Measurements from ENCODE around the gene STK17B. TPM values are rescaled to one million over a fixed set of nuclear protein-coding genes. Genes with fewer than 3 reads are reported as not detected.

The STK17B gene
- total and polyA plus RNA-seq, 10 of the 15 experiments (the other 5 are each of a cell fraction or from before 2014, with no cell fraction given): 21.2 to 108 (median 53.7) TPM

DNA sequence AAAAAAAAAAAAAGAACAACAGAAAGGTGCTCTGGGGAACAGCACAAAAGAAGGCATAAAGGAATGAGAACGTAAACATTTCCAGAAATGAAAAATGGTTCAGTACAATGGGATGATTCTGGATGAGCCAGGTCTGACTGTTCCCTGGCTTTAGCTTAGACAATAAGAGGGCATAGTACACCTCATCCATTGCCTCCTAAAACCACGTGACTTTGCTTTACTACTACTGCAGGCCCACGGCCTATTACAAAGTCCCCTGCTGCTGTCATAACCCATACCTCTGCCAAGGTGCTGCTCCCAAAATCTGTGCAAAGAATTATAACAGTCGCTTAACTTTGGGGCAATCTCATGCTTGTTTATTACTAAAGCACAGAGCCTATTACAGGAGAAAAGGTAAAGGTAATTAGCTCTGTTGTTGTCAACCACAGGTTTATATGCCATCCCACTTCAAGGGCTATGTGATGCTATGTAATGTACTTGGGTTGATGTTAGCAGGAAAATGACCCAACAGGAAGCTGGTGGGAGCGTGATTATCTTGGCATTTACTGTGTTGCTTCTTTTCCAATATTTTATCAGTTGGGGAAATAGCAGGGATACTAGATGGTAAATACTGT, 26.8 kb downstream of the STK17B start:
- CTCF ChIA-PET: interaction anchor here (0.9 to 1.7 kb wide), 4 partner anchors 9 to 310 kb away, joined by 3 to 4 read pairs (median 3); no protein-coding TSS in a partner anchor
- in situ Hi-C loops (cut with MboI): no loop called here
- no peaks in the 10 kb centered on the region for H4K20me1 ChIP-seq (ENCODE audit: control insufficient read depth, insufficient read depth)
- H3K79me2 ChIP-seq (ENCODE audit: control insufficient read depth, insufficient read depth, low read length): peaks cover 5% of the 10 kb centered on the region
- WGBS (ENCODE audit: insufficient coverage, insufficient replicate concordance, low lambda C conversion rate, missing lambda C conversion rate): 81% methylated on average over 5 of the region's 5 CpGs
- ATAC-seq: peak; percentile 22
- H3K27me3 ChIP-seq (replicated peaks in 1 of 2; ENCODE audit: control insufficient read depth in 2 of 2, insufficient read depth in 2 of 2, low read length in 1 of 2): no peaks in the 10 kb centered on the region
- no peak overlapping the region for H3K9ac ChIP-seq (ENCODE audit: control insufficient read depth, insufficient read depth, low read length)
- H2AFZ ChIP-seq (ENCODE audit: control insufficient read depth, low read depth, low read length): no peak overlapping the region
- H3K4me1 ChIP-seq (ENCODE audit: control insufficient read depth, insufficient read depth, low read length): peaks cover 2% of the 10 kb centered on the region; the same call in 1 of the 2 replicates
- peaks cover 10 to 49% of the 10 kb centered on the region in 2 experiments for H3K36me3 ChIP-seq (ENCODE audit: control insufficient read depth in 2 of 2, insufficient read depth in 2 of 2, low read length in 1 of 2)
- POLR2A ChIA-PET: interaction anchor here (0.6 to 0.9 kb wide), 3 partner anchors 9 to 26 kb away, joined by 3 to 4 read pairs (median 3); no protein-coding TSS in a partner anchor
- BruUV-seq (replicated peaks): no TSS peak
- no peak overlapping the region for H3K4me2 ChIP-seq (ENCODE audit: control insufficient read depth, insufficient read depth)
- RAD21 ChIA-PET (ENCODE audit: unreplicated experiment): interaction anchor here (1.2 kb wide), 1 partner anchor 19 kb away, joined by 3 read pairs; no protein-coding TSS in a partner anchor
- intact Hi-C loops (cut with micrococcal nuclease; ENCODE audit: unreplicated experiment): no loop called here
- no peak overlapping the region for H3K27ac ChIP-seq (ENCODE audit: control insufficient read depth, insufficient read depth)
- no peak for DNase-seq (ENCODE audit: low read depth, low spot score)
- no peak for FAIRE-seq
- no peaks in the 10 kb centered on the region; the same call in 1 of the 3 replicates for H3K9me3 ChIP-seq (replicated peaks; ENCODE audit: control insufficient read depth, insufficient read depth, low read length)
- no peak overlapping the region for H3K4me3 ChIP-seq
- SMC1A ChIA-PET (ENCODE audit: uncharacterized antibody, unreplicated experiment): interaction anchor here (1.1 to 1.6 kb wide), 5 partner anchors 25 to 83 kb away, joined by 3 to 5 read pairs (median 3); no protein-coding TSS in a partner anchor
- TF ChIP-seq POLR2AphosphoS5 (IDR thresholded peaks at IDR 0.05; ENCODE audit: low read length): peak; percentile 27; the same call in 1 of the 2 replicates
- TF ChIP-seq, protein P1, sequence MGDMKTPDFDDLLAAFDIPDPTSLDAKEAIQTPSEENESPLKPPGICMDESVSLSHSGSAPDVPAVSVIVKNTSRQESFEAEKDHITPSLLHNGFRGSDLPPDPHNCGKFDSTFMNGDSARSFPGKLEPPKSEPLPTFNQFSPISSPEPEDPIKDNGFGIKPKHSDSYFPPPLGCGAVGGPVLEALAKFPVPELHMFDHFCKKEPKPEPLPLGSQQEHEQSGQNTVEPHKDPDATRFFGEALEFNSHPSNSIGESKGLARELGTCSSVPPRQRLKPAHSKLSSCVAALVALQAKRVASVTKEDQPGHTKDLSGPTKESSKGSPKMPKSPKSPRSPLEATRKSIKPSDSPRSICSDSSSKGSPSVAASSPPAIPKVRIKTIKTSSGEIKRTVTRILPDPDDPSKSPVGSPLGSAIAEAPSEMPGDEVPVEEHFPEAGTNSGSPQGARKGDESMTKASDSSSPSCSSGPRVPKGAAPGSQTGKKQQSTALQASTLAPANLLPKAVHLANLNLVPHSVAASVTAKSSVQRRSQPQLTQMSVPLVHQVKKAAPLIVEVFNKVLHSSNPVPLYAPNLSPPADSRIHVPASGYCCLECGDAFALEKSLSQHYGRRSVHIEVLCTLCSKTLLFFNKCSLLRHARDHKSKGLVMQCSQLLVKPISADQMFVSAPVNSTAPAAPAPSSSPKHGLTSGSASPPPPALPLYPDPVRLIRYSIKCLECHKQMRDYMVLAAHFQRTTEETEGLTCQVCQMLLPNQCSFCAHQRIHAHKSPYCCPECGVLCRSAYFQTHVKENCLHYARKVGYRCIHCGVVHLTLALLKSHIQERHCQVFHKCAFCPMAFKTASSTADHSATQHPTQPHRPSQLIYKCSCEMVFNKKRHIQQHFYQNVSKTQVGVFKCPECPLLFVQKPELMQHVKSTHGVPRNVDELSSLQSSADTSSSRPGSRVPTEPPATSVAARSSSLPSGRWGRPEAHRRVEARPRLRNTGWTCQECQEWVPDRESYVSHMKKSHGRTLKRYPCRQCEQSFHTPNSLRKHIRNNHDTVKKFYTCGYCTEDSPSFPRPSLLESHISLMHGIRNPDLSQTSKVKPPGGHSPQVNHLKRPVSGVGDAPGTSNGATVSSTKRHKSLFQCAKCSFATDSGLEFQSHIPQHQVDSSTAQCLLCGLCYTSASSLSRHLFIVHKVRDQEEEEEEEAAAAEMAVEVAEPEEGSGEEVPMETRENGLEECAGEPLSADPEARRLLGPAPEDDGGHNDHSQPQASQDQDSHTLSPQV (IDR thresholded peaks at IDR 0.05): no peak
- 0 out of 2 replicates have a peak, but pooled peaks have one; percentile 51 for TF ChIP-seq POLR2AphosphoS2 (IDR thresholded peaks at IDR 0.05; ENCODE audit: low read depth, low read length)
- no peak for TF ChIP-seq SMC3 (IDR thresholded peaks at IDR 0.05; ENCODE audit: borderline replicate concordance, low read length)
- TF ChIP-seq, protein P2, sequence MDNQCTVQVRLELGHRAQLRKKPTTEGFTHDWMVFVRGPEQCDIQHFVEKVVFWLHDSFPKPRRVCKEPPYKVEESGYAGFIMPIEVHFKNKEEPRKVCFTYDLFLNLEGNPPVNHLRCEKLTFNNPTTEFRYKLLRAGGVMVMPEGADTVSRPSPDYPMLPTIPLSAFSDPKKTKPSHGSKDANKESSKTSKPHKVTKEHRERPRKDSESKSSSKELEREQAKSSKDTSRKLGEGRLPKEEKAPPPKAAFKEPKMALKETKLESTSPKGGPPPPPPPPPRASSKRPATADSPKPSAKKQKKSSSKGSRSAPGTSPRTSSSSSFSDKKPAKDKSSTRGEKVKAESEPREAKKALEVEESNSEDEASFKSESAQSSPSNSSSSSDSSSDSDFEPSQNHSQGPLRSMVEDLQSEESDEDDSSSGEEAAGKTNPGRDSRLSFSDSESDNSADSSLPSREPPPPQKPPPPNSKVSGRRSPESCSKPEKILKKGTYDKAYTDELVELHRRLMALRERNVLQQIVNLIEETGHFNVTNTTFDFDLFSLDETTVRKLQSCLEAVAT (IDR thresholded peaks at IDR 0.05): no peak
- TF ChIP-seq, protein P3, sequence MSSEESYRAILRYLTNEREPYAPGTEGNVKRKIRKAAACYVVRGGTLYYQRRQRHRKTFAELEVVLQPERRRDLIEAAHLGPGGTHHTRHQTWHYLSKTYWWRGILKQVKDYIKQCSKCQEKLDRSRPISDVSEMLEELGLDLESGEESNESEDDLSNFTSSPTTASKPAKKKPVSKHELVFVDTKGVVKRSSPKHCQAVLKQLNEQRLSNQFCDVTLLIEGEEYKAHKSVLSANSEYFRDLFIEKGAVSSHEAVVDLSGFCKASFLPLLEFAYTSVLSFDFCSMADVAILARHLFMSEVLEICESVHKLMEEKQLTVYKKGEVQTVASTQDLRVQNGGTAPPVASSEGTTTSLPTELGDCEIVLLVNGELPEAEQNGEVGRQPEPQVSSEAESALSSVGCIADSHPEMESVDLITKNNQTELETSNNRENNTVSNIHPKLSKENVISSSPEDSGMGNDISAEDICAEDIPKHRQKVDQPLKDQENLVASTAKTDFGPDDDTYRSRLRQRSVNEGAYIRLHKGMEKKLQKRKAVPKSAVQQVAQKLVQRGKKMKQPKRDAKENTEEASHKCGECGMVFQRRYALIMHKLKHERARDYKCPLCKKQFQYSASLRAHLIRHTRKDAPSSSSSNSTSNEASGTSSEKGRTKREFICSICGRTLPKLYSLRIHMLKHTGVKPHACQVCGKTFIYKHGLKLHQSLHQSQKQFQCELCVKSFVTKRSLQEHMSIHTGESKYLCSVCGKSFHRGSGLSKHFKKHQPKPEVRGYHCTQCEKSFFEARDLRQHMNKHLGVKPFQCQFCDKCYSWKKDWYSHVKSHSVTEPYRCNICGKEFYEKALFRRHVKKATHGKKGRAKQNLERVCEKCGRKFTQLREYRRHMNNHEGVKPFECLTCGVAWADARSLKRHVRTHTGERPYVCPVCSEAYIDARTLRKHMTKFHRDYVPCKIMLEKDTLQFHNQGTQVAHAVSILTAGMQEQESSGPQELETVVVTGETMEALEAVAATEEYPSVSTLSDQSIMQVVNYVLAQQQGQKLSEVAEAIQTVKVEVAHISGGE (CRISPR knock-in tag; IDR thresholded peaks at IDR 0.05): no peak
- TF ChIP-seq MYC (IDR thresholded peaks at IDR 0.05; ENCODE audit: insufficient read depth, insufficient read length, insufficient replicate concordance, low read length, severe bottlenecking): no peak
- no peak for TF ChIP-seq STAT3 (IDR thresholded peaks at IDR 0.05; ENCODE audit: low read depth, low read length)
- no peak for TF ChIP-seq GABPA (IDR thresholded peaks at IDR 0.05; ENCODE audit: low read depth)

Measured in GM12878 (cell line).